Middle frontal gyrus (tissue), 1 donor: ENCODE results near the gene COLEC11.
A peak's percentile ranks its signal among the peaks of the same experiment; 100 is the strongest.
"Not testable (repeated sequence)": the region's sequence is repeated elsewhere in the genome, so short reads cannot be mapped to it uniquely, and the experiment has no call there.

Experiments used
- DNase-seq: peaks from one replicate; pipeline ENCODE4 v3.0.0-alpha.2; 2015; ENCODE audit warnings: low spot score; ENCODE audit errors: extremely low spot score

COLEC11 gene

DNA sequence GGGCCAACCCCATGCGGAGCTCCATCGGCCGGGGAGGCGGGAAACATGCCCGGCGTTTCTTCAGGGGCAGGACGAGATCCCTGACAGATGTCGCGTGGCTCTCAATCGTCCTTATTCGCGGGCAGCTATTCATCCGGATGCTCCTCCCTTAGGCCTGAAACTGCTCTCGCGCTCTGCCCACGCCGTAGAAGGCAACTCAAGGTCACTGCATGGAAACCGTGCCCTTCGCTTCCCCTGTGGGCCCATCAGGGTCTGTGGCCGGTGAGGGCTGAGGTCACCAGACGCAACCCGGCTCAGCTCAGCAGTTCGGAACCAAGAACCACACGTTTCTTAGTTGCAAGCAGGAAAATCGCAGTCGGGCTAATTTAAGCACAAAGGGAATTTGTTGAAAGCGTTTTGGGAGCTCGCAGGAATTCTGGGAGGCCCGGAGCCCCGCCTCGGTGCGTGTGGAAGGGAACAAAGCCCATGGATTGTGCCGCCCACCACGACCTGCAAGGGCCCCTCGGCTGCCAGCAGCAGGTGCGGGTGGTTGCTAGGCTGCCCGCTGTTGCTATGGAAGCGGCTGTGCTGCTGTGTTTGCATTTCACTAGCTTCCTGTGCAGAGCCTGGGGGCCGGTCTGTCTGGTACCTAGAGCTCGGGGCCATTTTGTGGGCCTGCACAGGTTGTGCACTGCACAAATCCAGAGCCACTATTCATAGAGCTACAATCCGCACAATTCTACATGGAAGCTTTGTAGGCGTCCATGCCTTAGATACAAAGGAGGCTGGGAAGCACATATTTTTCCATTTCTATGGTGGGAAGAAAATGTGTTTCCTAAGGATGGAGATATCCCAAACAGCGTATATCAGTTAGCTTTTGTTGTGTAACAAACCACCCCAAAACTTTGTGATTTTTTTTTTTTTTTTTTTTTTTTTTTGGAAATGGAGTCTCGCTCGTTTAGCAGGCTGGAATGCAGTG lies 57.1 kb downstream of the COLEC11 start:
- DNase-seq, result peak; percentile 50

DNA sequence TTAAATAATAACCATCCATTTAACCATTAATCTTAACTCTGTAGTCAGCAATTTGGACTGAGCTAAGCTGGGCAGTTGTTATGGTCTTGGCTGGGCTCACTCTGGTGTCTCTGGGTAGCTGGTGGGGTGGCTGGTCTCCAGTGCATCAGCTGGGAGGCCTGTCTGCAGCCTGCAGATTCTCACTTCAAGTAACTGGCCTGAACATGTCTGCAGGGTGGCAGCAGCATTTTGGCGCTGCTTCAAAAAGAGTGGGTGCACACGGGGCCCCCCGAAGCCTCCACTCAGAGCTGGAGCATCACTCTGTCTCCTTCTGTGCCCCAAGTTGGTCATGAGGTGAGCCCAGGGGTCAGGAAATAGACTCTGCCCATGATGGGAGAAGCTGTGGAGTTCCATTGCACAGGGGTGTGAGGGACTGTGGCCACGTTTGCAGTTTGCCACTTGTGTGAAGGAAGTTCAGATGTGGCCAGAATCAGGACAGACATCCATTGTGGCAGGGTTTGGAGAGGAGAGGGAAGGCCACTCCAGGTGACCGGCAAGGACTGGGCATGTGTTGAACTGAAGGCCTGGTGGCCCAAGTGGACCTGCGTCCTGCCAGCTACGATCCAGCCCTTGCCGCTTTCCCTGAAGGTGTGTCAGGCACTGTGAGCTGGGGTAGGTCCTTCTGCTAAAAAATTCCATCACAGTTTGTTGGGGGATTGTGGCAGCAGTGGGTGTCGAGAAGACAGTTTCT lies 58.1 kb downstream of the COLEC11 start:
- DNase-seq, result no peak

DNA sequence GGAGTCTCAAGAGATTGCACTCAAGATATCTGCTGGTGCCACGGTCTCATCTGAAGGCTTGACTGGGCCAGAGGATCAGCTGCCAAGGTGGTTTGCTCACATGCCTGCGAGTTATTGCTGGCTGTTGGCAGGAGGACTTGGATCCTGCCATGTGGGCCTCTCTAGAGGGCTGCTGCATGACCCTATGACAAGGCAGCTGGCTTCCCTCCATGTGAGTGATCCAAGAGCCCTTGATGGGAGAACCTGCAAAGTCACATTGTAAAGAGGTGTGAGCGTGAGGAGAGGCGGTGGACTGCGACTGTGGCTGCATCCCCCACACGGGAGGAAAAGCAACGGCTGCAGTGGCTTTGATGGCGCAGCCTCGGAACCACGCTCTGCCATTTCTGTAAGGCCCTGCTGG lies 59.1 kb downstream of the COLEC11 start:
- DNase-seq, result no peak

DNA sequence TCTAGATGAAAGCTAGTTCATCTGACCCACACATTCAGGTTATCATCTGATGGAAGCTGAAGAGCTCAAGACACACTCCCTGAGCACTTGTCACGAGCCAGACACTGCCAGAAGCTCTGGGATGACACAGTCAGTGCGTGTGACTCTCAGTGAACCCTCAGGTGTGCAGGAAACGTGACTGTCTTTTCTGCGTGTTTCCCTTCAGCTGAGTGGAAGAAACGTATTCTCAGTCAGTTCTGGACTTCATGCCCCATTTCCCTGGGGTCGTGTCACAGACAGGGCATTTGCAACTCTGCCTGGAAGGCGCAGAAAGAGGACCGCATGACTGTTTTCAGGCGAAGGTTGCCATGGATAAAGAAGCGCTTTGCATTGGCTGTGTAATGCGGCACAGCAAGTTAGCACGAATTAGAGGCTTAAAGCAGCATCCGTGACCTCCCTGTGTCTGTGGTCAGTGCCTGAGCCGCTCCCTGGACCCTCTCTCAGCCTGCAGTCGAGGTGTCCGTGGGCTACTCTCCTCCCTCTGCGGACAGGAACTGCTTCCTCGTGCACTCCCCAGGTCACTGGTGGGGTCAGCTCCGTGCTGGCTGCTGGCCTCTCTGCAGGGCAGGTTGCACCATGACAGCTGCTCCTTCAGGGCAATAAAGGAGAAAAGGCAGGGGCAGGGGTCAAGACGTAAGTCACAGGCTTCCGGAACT lies 59.8 kb downstream of the COLEC11 start:
- no peak for DNase-seq

DNA sequence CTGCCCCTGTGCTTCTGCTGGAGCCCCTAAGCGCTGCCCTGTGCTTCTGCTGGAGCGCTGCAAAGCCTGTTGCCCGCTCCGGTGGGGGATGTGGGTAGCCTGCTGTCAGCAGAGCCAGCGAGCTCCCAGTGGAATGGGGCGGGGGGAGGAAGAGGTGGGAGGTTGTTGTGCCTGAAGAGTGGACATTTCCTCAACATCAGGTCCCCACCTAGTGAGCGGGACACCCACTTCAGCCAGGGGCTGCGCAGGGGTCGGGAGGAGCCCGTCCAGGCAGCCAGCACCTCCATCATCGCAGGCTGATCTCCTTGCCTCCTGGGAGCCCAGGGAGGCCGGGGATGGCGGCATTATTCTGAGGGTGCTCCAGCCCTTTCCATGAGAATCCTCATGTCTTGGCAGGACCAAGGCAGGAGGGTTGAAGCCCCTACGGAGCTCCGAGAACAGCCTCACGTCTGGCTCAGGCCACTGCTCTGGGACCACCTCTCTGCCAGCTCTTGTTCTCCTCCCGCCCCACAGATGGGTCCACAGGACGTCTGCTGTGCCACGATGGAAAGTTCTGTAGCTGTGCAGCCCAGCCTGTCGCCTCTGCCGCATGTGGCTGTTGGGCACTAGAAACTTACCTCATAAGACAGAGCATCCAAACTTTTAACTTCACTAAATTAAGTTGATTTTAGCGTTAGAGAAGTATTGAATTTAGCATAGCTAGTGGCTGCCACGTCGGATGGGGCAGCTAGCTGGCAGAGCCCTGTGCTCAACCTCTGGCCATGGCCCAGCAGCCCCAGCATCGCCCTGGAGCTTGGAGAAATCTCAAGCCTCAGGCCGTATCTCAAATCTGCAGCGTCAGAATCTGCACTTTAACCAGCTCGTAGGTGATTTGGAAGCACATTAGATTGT lies 61.2 kb downstream of the COLEC11 start:
- no peak for DNase-seq

DNA sequence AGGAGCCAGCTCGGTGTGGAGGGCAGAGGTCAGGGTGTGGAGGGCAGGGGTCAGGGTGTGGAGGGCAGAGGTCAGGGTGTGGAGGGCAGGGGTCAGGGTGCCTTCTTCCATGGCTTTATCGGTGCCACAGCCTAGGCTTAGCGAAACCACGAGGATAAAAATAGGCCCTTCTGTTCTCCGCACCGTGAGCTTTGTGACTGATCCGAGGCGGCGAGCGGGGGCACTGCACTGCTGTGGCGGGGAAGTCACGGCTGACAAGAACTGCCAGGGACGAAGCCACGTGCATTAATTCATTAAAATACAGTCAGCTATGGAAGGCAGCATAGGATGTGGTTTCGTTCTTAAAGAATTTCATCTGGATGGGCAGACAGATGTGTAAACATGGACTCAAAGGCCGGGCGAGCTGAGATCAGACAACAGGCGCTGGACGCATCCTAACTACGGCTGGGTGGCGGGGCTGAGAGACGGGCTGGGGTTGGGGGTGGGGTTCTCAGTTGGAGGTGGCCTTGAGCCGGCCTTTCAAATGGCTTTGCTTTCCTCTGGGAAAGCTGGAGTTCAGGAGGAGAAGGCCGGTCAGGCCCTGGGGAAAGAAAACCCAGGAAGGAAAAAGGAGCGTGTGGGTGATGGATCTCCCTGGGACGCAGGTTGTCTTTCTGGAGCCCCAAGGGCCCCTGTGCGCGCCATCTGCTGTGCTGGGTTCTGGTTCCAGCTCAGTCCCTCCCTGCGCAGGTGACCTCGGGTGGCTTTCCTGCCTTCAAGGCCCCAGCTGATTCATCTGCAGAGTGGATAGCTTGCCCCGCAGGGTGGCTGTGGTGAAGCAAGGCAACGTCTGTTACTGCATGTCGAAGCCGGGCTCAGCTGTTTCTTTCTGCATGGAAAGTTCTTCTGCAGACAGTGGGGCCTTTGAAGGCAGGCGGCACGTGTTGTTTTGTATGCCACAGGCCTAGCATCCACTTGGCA lies 62.1 kb downstream of the COLEC11 start:
- DNase-seq, result no peak

DNA sequence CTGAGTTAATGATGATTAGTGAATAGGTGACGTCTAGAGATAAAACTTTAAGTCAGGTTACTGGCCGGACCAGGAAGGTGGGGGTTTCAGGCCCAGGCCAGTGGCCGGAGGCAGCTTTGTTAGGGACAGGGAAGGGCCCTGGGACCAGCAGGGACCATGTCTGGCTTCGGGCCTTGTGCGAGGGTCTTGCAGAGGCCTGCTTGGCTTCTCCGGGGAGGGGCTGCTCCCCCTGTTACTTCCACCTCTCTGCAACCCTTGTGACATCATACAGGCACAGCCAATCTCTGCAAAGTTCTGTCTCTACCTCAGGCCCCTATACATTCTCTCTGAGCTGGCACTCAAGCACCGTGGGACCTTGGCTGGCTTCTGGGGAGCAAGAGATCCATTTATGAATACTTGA lies 63.0 kb downstream of the COLEC11 start, which contains the start of gene ALLC:
Gene ALLC (plus strand): TSS at position 320 of the 400 bp plus-strand sequence. CDS start 12,958 bp downstream, outside the sequence.
- DNase-seq, result no peak

DNA sequence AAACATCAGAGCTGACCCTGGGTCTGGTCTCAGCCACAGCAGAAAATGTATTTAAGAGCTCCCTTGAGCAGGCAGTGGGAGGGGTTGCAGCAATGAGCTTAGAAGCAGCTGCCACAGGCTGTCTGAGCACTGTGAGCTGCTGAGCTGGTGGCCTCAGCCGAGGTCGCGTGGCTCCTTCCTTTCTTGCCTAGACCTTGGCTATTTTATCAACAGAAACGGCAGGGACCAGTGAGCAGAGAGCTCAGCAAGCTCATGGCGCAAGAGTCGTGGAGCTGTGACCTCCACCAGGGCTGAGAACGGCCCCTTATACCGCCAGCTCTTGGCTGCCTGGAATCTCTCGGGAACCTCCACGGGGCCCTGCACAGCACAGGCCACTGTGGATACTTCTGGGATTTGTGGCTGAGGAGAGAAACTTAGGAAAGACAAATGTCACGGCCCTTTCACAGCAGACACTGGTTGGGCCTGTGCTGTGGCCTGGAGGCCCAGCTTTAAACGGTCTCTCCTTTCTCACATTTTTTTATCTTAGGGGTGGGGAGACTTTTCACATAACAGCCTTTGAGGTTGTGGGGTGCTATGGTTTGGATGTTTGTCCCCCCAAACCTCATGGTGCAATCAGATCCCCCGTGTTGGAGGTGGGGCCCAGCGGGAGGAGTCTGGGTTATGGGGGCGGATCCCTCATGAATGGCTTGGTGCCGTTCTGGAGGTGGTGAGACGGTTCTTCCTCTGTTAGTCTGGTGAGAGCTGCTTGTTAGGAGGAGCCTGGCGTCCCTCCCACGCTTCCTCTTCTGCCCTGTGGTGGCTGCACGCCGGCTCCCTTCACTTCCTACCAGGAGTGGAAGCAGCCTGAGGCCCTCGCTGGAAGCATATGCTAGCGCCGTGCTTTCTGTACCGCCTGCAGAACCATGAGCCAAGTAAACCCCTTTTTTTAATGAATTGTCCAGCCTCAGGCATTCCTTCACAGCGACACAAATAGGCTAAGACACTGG lies 64.8 kb downstream of the COLEC11 start:
- DNase-seq, result no peak

DNA sequence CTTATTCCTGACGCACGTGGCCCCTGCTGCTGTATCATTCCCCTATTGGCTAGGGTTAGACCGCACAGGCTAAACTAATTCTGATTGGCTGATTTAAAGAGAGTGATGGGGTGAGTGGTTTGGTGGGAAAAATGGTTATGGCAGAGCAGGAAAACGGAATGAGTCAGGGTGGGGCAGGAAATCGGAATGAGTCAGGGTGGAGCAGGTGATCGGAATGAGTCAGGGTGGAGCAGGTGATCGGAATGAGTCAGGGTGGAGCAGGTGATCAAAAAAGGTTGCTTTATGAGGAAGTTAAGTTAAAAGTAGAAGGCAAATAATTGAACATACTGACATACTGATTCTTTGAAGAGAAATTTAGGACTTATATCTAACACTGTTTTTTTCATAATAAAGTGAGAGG lies 65.7 kb downstream of the COLEC11 start:
- not testable (repeated sequence) for DNase-seq

DNA sequence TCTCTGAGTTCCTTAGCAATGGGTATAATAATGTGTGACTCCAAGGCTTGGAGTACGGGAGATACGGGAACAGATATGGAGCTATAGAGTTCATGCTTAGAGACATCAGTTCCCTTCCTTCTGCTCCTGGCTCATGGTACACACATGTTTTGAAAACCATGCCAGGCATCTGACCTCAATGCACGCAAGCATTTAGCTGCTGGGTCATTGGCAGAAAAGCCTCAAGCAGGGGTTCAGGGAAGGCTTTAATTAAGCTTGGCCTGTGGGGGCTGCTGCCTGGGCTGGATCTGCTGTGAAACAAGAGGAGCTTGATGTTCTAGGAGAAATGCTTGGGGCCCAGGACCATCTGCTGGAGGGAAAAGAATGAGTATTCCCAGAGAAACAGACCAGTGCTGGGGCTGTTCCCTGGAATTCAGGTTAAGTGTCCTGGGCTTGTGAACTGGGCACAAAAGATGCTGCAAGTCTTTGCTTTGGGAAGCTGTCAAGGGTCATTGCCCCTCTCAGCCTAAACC lies 66.3 kb downstream of the COLEC11 start:
- DNase-seq, result no peak

DNA sequence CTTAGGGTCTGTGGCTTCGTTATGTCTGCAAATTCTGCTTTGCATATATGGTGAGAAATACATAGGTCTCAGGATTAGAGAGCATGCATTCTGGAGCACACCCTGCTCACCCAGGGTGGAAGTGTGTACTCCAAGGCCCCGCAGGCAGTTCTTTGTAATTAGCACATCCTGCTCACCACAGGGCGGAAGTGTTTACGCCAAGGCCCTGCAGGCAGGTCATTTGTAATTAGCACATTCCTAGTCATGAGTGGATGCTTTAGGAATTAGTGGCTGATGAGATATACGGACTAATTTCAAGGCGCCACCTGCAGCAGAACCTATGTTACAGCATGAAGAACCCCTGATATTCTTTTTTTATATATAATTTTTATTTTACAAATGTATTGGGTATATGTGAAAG lies 67.3 kb downstream of the COLEC11 start:
- DNase-seq, result no peak

DNA sequence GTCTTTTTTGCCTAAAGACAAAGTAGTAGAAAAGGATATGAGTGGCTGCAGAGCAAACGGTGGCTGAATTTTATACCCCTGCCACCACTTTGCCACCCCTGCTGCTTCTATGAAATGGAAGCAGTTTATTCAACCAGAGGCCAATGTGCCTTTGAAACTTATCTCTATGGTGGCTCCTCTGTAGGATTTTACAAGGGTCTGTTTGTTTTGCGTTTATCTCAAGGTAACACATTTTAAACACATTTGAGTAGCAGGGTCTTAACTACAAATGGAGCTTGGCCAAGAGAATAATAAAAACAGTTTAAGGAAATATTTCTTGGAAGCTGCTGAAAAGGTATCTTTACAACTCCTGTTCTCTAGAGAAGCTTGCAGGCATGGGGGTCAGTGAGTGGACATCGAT lies 69.2 kb downstream of the COLEC11 start:
- no peak for DNase-seq

DNA sequence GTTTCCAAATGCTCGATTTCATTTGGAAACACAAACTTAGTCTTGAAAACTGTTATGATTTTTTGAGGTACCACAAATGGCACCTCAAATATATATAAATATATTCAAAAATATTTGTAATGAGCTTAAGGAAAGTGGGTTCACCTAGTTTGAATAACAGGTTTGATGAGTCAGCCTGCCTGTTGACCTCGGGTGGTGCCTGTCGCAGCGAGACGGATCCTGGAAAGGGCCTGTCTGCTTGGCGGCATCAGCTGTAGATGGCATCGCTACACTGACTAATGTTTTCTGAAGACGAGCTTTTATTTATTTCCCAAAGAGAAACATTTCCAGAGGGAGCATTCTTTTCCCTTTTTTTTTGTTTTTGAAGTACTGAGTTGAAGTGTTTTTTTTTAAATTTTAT lies 70.0 kb downstream of the COLEC11 start:
- no peak for DNase-seq

DNA sequence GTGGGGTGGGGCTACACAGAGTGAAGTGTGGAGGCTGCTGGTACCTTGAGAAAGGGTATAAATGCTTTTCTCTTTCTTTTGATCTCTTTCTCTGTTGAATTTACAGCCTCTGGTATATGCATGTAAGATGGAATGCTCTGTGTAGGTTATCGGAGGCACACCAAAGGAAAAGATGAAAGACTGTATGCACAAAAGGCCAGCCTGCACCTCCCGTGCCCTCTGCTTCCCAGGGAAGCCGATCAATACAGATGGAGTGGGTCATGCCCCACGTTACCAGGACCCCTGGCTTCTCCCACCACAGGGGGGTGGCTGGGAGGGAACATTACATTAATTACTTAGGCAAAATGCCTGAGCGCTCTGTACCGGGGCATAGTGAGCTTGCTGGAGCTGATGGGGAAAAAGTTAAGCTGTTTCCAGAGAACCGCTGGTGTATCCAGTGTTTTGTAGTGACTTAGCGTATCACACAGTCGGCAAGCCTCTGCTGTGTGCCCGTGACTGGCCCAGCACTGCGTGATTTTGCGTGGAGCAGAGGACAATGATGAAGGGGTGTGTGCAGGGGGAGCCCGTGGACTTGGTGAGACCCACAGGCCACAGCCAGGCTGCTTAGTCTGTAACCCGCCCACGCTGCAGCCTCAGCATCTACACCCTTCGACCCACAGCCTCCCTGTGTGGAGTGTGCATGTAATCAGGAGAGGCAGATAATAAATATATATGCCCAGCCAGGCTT lies 71.1 kb downstream of the COLEC11 start:
- DNase-seq, result no peak

DNA sequence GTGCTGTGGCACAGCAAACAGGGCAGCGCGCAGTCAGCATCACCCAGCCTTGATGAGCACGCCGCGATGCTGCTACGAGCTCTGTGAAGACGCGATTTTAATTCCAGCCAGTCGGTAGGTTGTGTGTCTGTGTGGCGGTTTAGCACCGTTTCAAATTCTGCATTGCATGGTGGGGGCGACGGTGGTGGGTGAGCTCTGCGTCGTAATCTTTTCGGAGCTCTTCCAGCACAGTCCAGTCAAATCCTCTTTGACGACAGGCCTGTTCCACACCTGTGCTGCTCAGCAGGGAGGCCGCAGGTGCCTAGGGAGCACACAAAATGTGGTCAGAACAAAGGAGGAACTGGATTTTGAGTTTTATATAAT lies 71.7 kb downstream of the COLEC11 start:
- DNase-seq, result no peak

DNA sequence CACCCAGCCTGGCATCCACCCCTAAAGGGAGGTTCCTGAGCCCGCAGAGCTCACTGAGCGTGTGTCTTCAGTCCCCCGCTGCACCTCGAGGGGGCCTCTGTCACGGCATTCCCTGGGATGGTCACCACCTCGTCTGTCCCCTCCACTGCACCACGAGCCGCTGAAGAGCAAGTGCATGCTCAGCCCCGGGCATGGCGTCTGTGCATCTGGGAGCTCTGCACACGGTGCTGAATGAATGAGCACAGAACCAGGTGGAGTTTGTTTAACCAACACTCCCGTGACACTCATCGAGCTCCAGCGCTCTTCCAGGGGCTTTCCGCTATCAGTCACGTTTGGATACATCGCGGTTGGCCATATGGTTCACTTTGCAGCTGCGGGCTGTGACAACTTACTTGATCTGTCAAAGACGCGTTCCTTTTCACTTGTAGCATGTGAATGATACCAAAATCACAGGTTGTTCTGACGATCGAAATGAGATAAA lies 72.3 kb downstream of the COLEC11 start:
- DNase-seq, result no peak

DNA sequence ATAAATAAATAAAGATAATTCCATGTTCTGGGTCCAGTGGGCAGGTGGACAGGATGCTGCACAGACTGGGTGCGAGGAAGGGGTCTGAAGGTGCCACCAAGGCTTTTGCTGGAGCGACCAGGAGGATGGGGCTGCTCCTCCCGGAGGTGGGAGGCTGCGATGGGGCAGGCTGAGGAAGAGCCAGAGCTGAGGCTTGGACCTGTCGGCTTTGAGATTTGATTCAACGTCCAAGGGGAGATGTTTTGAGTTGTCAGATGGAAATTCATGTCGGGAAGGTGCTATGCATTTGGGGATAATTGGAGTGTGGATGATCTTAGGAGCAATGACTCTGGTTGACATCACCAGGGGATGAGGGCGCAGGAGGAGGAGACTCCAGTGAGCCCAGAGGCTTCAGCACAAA lies 74.7 kb downstream of the COLEC11 start:
- DNase-seq, result no peak
